Stimulated activated memory B cell treated with anti-CD40 and anti-IgM and Interleukin-4, amounts not matched to agents 10 μg/mL and 1 μg/mL and 100 μg/mL, for 72 hours (primary cell): ENCODE measurements around the gene AGR2.
"Not testable (repeated sequence)": the region's sequence is repeated elsewhere in the genome, so short reads cannot be mapped to it uniquely, and the experiment has no call there.

Experiments used
- ATAC-seq: fragments of 150-1000 bp; cut with Tn5 transposase; 2 replicates; pipeline ENCODE4 v1.10.0; 2021
- H3K27ac Mint-ChIP-seq: one replicate; pipeline ENCODE4 v1.8.0; 2022; ENCODE audit warnings: mild to moderate bottlenecking, mixed read lengths
- H3K27me3 Mint-ChIP-seq: one replicate; pipeline ENCODE4 v1.8.0; 2022; ENCODE audit warnings: mixed read lengths
- H3K36me3 Mint-ChIP-seq: one replicate; pipeline ENCODE4 v1.8.0; 2022; ENCODE audit warnings: mixed read lengths
- H3K4me1 Mint-ChIP-seq: one replicate; pipeline ENCODE4 v1.8.0; 2022; ENCODE audit warnings: mixed read lengths
- H3K4me3 Mint-ChIP-seq: one replicate; pipeline ENCODE4 v1.8.0; 2022; ENCODE audit warnings: mild to moderate bottlenecking, moderate library complexity, mixed read lengths
- H3K9me3 Mint-ChIP-seq: one replicate; pipeline ENCODE4 v1.8.0; 2022; ENCODE audit warnings: mixed read lengths

Gene AGR2

GRCh38 chr7:16804674-16805439, at the start of gene AGR2:
TSS of gene AGR2 (minus strand) at chr7:16804999. CDS start at chr7:16801796, 3,203 bp downstream.
- H3K4me3 Mint-ChIP-seq, result no peak within 1 kb of the TSS
- no peaks in the 10 kb centered on the region for H3K36me3 Mint-ChIP-seq
- no peak for ATAC-seq
- H3K27ac Mint-ChIP-seq, result no peak within 1 kb of the TSS
- no peaks in the 10 kb centered on the region for H3K4me1 Mint-ChIP-seq
- H3K27me3 Mint-ChIP-seq, result no peaks in the 10 kb centered on the region
- H3K9me3 Mint-ChIP-seq, result no peaks in the 10 kb centered on the region

GRCh38 chr7:16853189-16853588, 48.4 kb upstream of the AGR2 start:
- H3K4me3 Mint-ChIP-seq, H3K27me3 Mint-ChIP-seq, ATAC-seq, H3K36me3 Mint-ChIP-seq, H3K27ac Mint-ChIP-seq, H3K9me3 Mint-ChIP-seq: not testable (repeated sequence)
- peaks cover 23% of the 10 kb centered on the region for H3K4me1 Mint-ChIP-seq

- Mint-ChIP-seq H3K9me3 (no peaks in the 10 kb centered on the region), H3K27me3 (no peaks in the 10 kb centered on the region), H3K4me1 (peaks cover 23% of the 10 kb centered on the region), H3K27ac (peak overlapping the region; percentile 30), H3K4me3 (peak overlapping the region; percentile 59), H3K36me3 (no peaks in the 10 kb centered on the region)
- peak; percentile 77 for ATAC-seq
These were observed 47.0 kb upstream of the AGR2 start for GRCh38 chr7:16851829-16852228.

GRCh38 chr7:16850614-16851466, 46.0 kb upstream of the AGR2 start:
- Mint-ChIP-seq H3K27me3 (no peaks in the 10 kb centered on the region), H3K27ac (peak overlapping the region; percentile 30), H3K4me1 (peaks cover 23% of the 10 kb centered on the region), H3K4me3 (peak overlapping the region; percentile 59), H3K36me3 (no peaks in the 10 kb centered on the region), H3K9me3 (no peaks in the 10 kb centered on the region)
- peak; percentile 65 for ATAC-seq

- peaks cover 23% of the 10 kb centered on the region for H3K4me1 Mint-ChIP-seq
- ATAC-seq, result no peak
- no peak overlapping the region for H3K4me3 Mint-ChIP-seq
- no peaks in the 10 kb centered on the region for H3K36me3 Mint-ChIP-seq
- no peak overlapping the region for H3K27ac Mint-ChIP-seq
- no peaks in the 10 kb centered on the region for H3K9me3 Mint-ChIP-seq
- no peaks in the 10 kb centered on the region for H3K27me3 Mint-ChIP-seq
These were observed 44.7 kb upstream of the AGR2 start for GRCh38 chr7:16849296-16850148.

GRCh38 chr7:16847381-16847860, 42.6 kb upstream of the AGR2 start:
- no peak for ATAC-seq
- Mint-ChIP-seq H3K4me3 (no peak overlapping the region), H3K4me1 (peaks cover 21% of the 10 kb centered on the region), H3K27ac (no peak overlapping the region), H3K36me3 (no peaks in the 10 kb centered on the region), H3K27me3 (no peaks in the 10 kb centered on the region), H3K9me3 (no peaks in the 10 kb centered on the region)

- Mint-ChIP-seq H3K4me1 (peaks cover 13% of the 10 kb centered on the region), H3K36me3 (no peaks in the 10 kb centered on the region), H3K27me3 (no peaks in the 10 kb centered on the region), H3K4me3 (no peak overlapping the region), H3K9me3 (no peaks in the 10 kb centered on the region), H3K27ac (no peak overlapping the region)
- no peak for ATAC-seq
These were observed 41.9 kb upstream of the AGR2 start for GRCh38 chr7:16846601-16847165.

GRCh38 chr7:16845746-16846145, 40.9 kb upstream of the AGR2 start:
- Mint-ChIP-seq H3K4me1 (peaks cover 4% of the 10 kb centered on the region), H3K27me3 (no peaks in the 10 kb centered on the region), H3K36me3 (no peaks in the 10 kb centered on the region), H3K27ac (no peak overlapping the region), H3K9me3 (no peaks in the 10 kb centered on the region), H3K4me3 (no peak overlapping the region)
- no peak for ATAC-seq

- Mint-ChIP-seq H3K27ac (no peak overlapping the region), H3K9me3 (no peaks in the 10 kb centered on the region), H3K4me3 (no peak overlapping the region), H3K36me3 (no peaks in the 10 kb centered on the region), H3K27me3 (no peaks in the 10 kb centered on the region), H3K4me1 (peaks cover 16% of the 10 kb centered on the region)
- ATAC-seq, result no peak
These were observed 36.9 kb upstream of the AGR2 start for GRCh38 chr7:16841681-16842080.

GRCh38 chr7:16840094-16840493, 35.3 kb upstream of the AGR2 start:
- Mint-ChIP-seq H3K9me3 (no peaks in the 10 kb centered on the region), H3K4me1 (peaks cover 16% of the 10 kb centered on the region), H3K27me3 (no peaks in the 10 kb centered on the region), H3K36me3 (no peaks in the 10 kb centered on the region), H3K27ac (no peak overlapping the region), H3K4me3 (no peak overlapping the region)
- no peak for ATAC-seq

- ATAC-seq, result no peak
- H3K27ac Mint-ChIP-seq, result no peak overlapping the region
- no peak overlapping the region for H3K4me3 Mint-ChIP-seq
- peaks cover 16% of the 10 kb centered on the region for H3K4me1 Mint-ChIP-seq
- no peaks in the 10 kb centered on the region for H3K36me3 Mint-ChIP-seq
- H3K27me3 Mint-ChIP-seq, result no peaks in the 10 kb centered on the region
- H3K9me3 Mint-ChIP-seq, result no peaks in the 10 kb centered on the region
These were observed 34.8 kb upstream of the AGR2 start for GRCh38 chr7:16839646-16840045.

- Mint-ChIP-seq H3K36me3 (no peaks in the 10 kb centered on the region), H3K4me3 (no peak overlapping the region), H3K27me3 (no peaks in the 10 kb centered on the region), H3K4me1 (peaks cover 16% of the 10 kb centered on the region), H3K9me3 (no peaks in the 10 kb centered on the region), H3K27ac (no peak overlapping the region)
- peak; percentile 54 for ATAC-seq
These were observed 34.1 kb upstream of the AGR2 start for GRCh38 chr7:16838891-16839290.

GRCh38 chr7:16838386-16838785, 33.6 kb upstream of the AGR2 start:
- no peak overlapping the region for H3K4me3 Mint-ChIP-seq
- H3K27me3 Mint-ChIP-seq, result no peaks in the 10 kb centered on the region
- H3K9me3 Mint-ChIP-seq, result no peaks in the 10 kb centered on the region
- H3K36me3 Mint-ChIP-seq, result no peaks in the 10 kb centered on the region
- ATAC-seq, result no peak
- H3K4me1 Mint-ChIP-seq, result peaks cover 16% of the 10 kb centered on the region
- H3K27ac Mint-ChIP-seq, result no peak overlapping the region

- no peak for ATAC-seq
These were observed 31.7 kb upstream of the AGR2 start for GRCh38 chr7:16836481-16836880.

GRCh38 chr7:16833373-16833772, 28.6 kb upstream of the AGR2 start:
- Mint-ChIP-seq H3K27ac (no peak overlapping the region), H3K9me3 (peaks cover 8% of the 10 kb centered on the region), H3K27me3 (peaks cover 6% of the 10 kb centered on the region), H3K4me1 (no peaks in the 10 kb centered on the region), H3K36me3 (no peaks in the 10 kb centered on the region), H3K4me3 (no peak overlapping the region)
- ATAC-seq, result no peak

More at GRCh38 chr7:16836481-16836880, 31.7 kb upstream of the AGR2 start:
- Mint-ChIP-seq H3K27me3 (no peaks in the 10 kb centered on the region), H3K4me1 (peaks cover 16% of the 10 kb centered on the region), H3K27ac (no peak overlapping the region), H3K9me3 (no peaks in the 10 kb centered on the region), H3K4me3 (no peak overlapping the region), H3K36me3 (no peaks in the 10 kb centered on the region)
